HG02678 (cell line): ENCODE data around the gene LRRC25.
"Not testable (repeated sequence)": the region's sequence is repeated elsewhere in the genome, so short reads cannot be mapped to it uniquely, and the experiment has no call there.

Experiments
- ATAC-seq: cut with Tn5 transposase; IDR thresholded peaks from one replicate; pipeline ENCODE4 v1.9.1; 2021; ENCODE audit warnings: mild to moderate bottlenecking, moderate library complexity; ENCODE audit not compliant: unreplicated experiment

LRRC25 gene

GRCh38 chr19:18405754-18406153, 8.3 kb upstream of the LRRC25 start:
- ATAC-seq, result not testable (repeated sequence)

- not testable (repeated sequence) for ATAC-seq
Observed at GRCh38 chr19:18402455-18403248, 5.2 kb upstream of the LRRC25 start.

GRCh38 chr19:18401580-18402112, 4.2 kb upstream of the LRRC25 start:
- ATAC-seq, result no peak

- ATAC-seq, result no peak
Observed at GRCh38 chr19:18399008-18399407, 1.6 kb upstream of the LRRC25 start.

- no peak for ATAC-seq
Observed at GRCh38 chr19:18396471-18397241, 766 bp downstream of the LRRC25 start.

- no peak for ATAC-seq
Observed at GRCh38 chr19:18393836-18394235, 3.6 kb downstream of the LRRC25 start.

GRCh38 chr19:18392926-18393325, 4.5 kb downstream of the LRRC25 start:
- ATAC-seq, result no peak

GRCh38 chr19:18392417-18392816, 5.0 kb downstream of the LRRC25 start:
- no peak for ATAC-seq

GRCh38 chr19:18391509-18392075, 5.8 kb downstream of the LRRC25 start:
- no peak for ATAC-seq

GRCh38 chr19:18390065-18390907, 7.1 kb downstream of the LRRC25 start:
- ATAC-seq, result no peak

GRCh38 chr19:18389726-18390064, 7.7 kb downstream of the LRRC25 start:
- no peak for ATAC-seq

- ATAC-seq, result no peak
Observed at GRCh38 chr19:18388960-18389725, 8.3 kb downstream of the LRRC25 start.

GRCh38 chr19:18388100-18388959, 9.1 kb downstream of the LRRC25 start:
- ATAC-seq, result peak; percentile 69

GRCh38 chr19:18386543-18387271, 10.7 kb downstream of the LRRC25 start:
- ATAC-seq, result no peak

GRCh38 chr19:18385675-18386542, 11.5 kb downstream of the LRRC25 start, which contains the start of gene GDF15:
GDF15 (plus strand) TSS chr19:18386158; CDS start chr19:18386190, 32 bp downstream.
- no peak for ATAC-seq

GRCh38 chr19:18385359-18385674, 12.1 kb downstream of the LRRC25 start:
- ATAC-seq, result no peak

GRCh38 chr19:18384775-18385174, 12.6 kb downstream of the LRRC25 start:
- no peak for ATAC-seq
